ENCODE results near the gene SHMT1. TPM values are rescaled to one million over a fixed set of nuclear protein-coding genes. Genes with fewer than 3 reads are reported as not detected.
"Not testable (repeated sequence)": the region's sequence is repeated elsewhere in the genome, so short reads cannot be mapped to it uniquely, and the experiment has no call there.

The SHMT1 gene
- total RNA-seq, 2 experiments from 2014 or later = 46.7 to 51.0 TPM

GRCh38 chr17:18319604-18320256 lies 43.6 kb downstream of the SHMT1 start:
- Mint-ChIP-seq H3K4me3 (no peak overlapping the region), H3K36me3 (ENCODE audit: low read depth) (peaks cover 5% of the 10 kb centered on the region), H3K4me1 (ENCODE audit: low read depth) (peaks cover 54% of the 10 kb centered on the region), H3K9me3 (no peaks in the 10 kb centered on the region), H3K27me3 (ENCODE audit: low read depth) (no peaks in the 10 kb centered on the region), H3K27ac (no peak overlapping the region)
- intact Hi-C loops (cut with micrococcal nuclease) = no loop called here
- CTCF ChIA-PET = interaction anchor here (1.1 to 1.7 kb wide), 2 partner anchors 69 to 72 kb away, joined by 3 read pairs; no protein-coding TSS in a partner anchor
- DNase-seq = peak; percentile 29

- H3K36me3 Mint-ChIP-seq (ENCODE audit: low read depth) = peaks cover 10% of the 10 kb centered on the region
- no peaks in the 10 kb centered on the region for H3K27me3 Mint-ChIP-seq (ENCODE audit: low read depth)
- H3K4me3 Mint-ChIP-seq = no peak overlapping the region
- peaks cover 55% of the 10 kb centered on the region for H3K4me1 Mint-ChIP-seq (ENCODE audit: low read depth)
- intact Hi-C loops (cut with micrococcal nuclease) = no loop called here
- no peak for DNase-seq
- CTCF ChIA-PET = no interaction called here
- H3K9me3 Mint-ChIP-seq = no peaks in the 10 kb centered on the region
- H3K27ac Mint-ChIP-seq = no peak overlapping the region
Observed at GRCh38 chr17:18318771-18319450, 44.4 kb downstream of the SHMT1 start.

GRCh38 chr17:18318117-18318516 lies 45.2 kb downstream of the SHMT1 start:
- CTCF ChIA-PET = interaction anchor here (0.6 kb wide), 2 partner anchors 101 to 561 kb away, joined by 3 to 4 read pairs; no protein-coding TSS in a partner anchor
- no peak for DNase-seq
- peaks cover 60% of the 10 kb centered on the region for H3K4me1 Mint-ChIP-seq (ENCODE audit: low read depth)
- H3K27ac Mint-ChIP-seq = no peak overlapping the region
- intact Hi-C loops (cut with micrococcal nuclease) = no loop called here
- H3K4me3 Mint-ChIP-seq = no peak overlapping the region
- H3K27me3 Mint-ChIP-seq (ENCODE audit: low read depth) = no peaks in the 10 kb centered on the region
- peaks cover 15% of the 10 kb centered on the region for H3K36me3 Mint-ChIP-seq (ENCODE audit: low read depth)
- no peaks in the 10 kb centered on the region for H3K9me3 Mint-ChIP-seq

- Mint-ChIP-seq H3K9me3 (no peaks in the 10 kb centered on the region), H3K4me1 (ENCODE audit: low read depth) (peaks cover 76% of the 10 kb centered on the region), H3K27ac (peak overlapping the region; percentile 99), H3K4me3 (peak overlapping the region; percentile 92), H3K36me3 (ENCODE audit: low read depth) (peaks cover 26% of the 10 kb centered on the region), H3K27me3 (ENCODE audit: low read depth) (no peaks in the 10 kb centered on the region)
- DNase-seq = no peak
- CTCF ChIA-PET = no interaction called here
- intact Hi-C loops (cut with micrococcal nuclease) = loop anchor here (1.0 to 2.0 kb wide), 6 partner anchors 47 to 229 kb away; partner anchors contain the start of genes ALKBH5, DRG2, LLGL1 and MIEF2
Observed at GRCh38 chr17:18315961-18316360, 47.4 kb downstream of the SHMT1 start.

GRCh38 chr17:18315562-18315922 lies 47.8 kb downstream of the SHMT1 start:
- Mint-ChIP-seq H3K27ac (peak overlapping the region; percentile 99), H3K4me3 (peak overlapping the region; percentile 92), H3K27me3 (ENCODE audit: low read depth) (no peaks in the 10 kb centered on the region), H3K4me1 (ENCODE audit: low read depth) (peaks cover 74% of the 10 kb centered on the region), H3K36me3 (ENCODE audit: low read depth) (peaks cover 29% of the 10 kb centered on the region), H3K9me3 (no peaks in the 10 kb centered on the region)
- intact Hi-C loops (cut with micrococcal nuclease) = loop anchor here (1.0 to 2.0 kb wide), 6 partner anchors 48 to 228 kb away; partner anchors contain the start of genes ALKBH5, DRG2, LLGL1 and MIEF2
- CTCF ChIA-PET = no interaction called here
- DNase-seq = peak; percentile 13

GRCh38 chr17:18314731-18315561 lies 48.4 kb downstream of the SHMT1 start, which contains the start of the genes SMCR8 and TOP3A:
Gene SMCR8, plus strand, starts transcription at chr17:18315293. Its CDS starts 497 bp downstream, at chr17:18315790.
Gene TOP3A, minus strand, starts transcription at chr17:18314994. Its CDS starts 216 bp downstream, at chr17:18314778.
- DNase-seq = peak; percentile 98
- Mint-ChIP-seq H3K9me3 (no peaks in the 10 kb centered on the region), H3K27ac (peak within 1 kb of the TSS; percentile 99), H3K36me3 (ENCODE audit: low read depth) (peaks cover 33% of the 10 kb centered on the region), H3K27me3 (ENCODE audit: low read depth) (no peaks in the 10 kb centered on the region), H3K4me1 (ENCODE audit: low read depth) (peaks cover 75% of the 10 kb centered on the region), H3K4me3 (peak within 1 kb of the TSS; percentile 92)
- intact Hi-C loops (cut with micrococcal nuclease) = loop anchor here (1.0 to 2.0 kb wide), 6 partner anchors 48 to 228 kb away; partner anchors contain the start of genes ALKBH5, DRG2, LLGL1 and MIEF2
- CTCF ChIA-PET = interaction anchor here (0.5 to 0.8 kb wide), 3 partner anchors 27 to 276 kb away, joined by 3 read pairs; partner anchors contain the start of gene MIEF2

GRCh38 chr17:18314059-18314730 lies 49.2 kb downstream of the SHMT1 start:
- CTCF ChIA-PET = interaction anchor here (0.5 to 0.8 kb wide), 3 partner anchors 27 to 276 kb away, joined by 3 read pairs; partner anchors contain the start of gene MIEF2
- Mint-ChIP-seq H3K4me1 (ENCODE audit: low read depth) (peaks cover 69% of the 10 kb centered on the region), H3K27ac (peak overlapping the region; percentile 99), H3K27me3 (ENCODE audit: low read depth) (no peaks in the 10 kb centered on the region), H3K36me3 (ENCODE audit: low read depth) (peaks cover 35% of the 10 kb centered on the region), H3K9me3 (no peaks in the 10 kb centered on the region), H3K4me3 (peak overlapping the region; percentile 92)
- DNase-seq = peak; percentile 14
- intact Hi-C loops (cut with micrococcal nuclease) = loop anchor here (2.0 kb wide), 1 partner anchor 65 kb away; no protein-coding TSS in a partner anchor

GRCh38 chr17:18309202-18309601 lies 54.1 kb downstream of the SHMT1 start:
- CTCF ChIA-PET = no interaction called here
- no peak for DNase-seq
- no peaks in the 10 kb centered on the region for H3K27me3 Mint-ChIP-seq (ENCODE audit: low read depth)
- H3K4me3 Mint-ChIP-seq = no peak overlapping the region
- H3K4me1 Mint-ChIP-seq (ENCODE audit: low read depth) = peaks cover 33% of the 10 kb centered on the region
- H3K27ac Mint-ChIP-seq = no peak overlapping the region
- intact Hi-C loops (cut with micrococcal nuclease) = no loop called here
- no peaks in the 10 kb centered on the region for H3K9me3 Mint-ChIP-seq
- peaks cover 47% of the 10 kb centered on the region for H3K36me3 Mint-ChIP-seq (ENCODE audit: low read depth)

GRCh38 chr17:18303206-18303605 lies 60.1 kb downstream of the SHMT1 start:
- H3K9me3 Mint-ChIP-seq; intact Hi-C loops (cut with micrococcal nuclease); DNase-seq; H3K4me1 Mint-ChIP-seq (ENCODE audit: low read depth); H3K4me3 Mint-ChIP-seq; H3K27me3 Mint-ChIP-seq (ENCODE audit: low read depth); H3K27ac Mint-ChIP-seq: not testable (repeated sequence)
- H3K36me3 Mint-ChIP-seq (ENCODE audit: low read depth) = peaks cover 24% of the 10 kb centered on the region
- CTCF ChIA-PET = interaction anchor here (0.6 kb wide), 1 partner anchor 1297 kb away, joined by 3 read pairs; no protein-coding TSS in a partner anchor

GRCh38 chr17:18300725-18301480 lies 62.4 kb downstream of the SHMT1 start:
- no peaks in the 10 kb centered on the region for H3K27me3 Mint-ChIP-seq (ENCODE audit: low read depth)
- H3K36me3 Mint-ChIP-seq (ENCODE audit: low read depth) = peaks cover 26% of the 10 kb centered on the region
- H3K9me3 Mint-ChIP-seq = no peaks in the 10 kb centered on the region
- H3K4me3 Mint-ChIP-seq = no peak overlapping the region
- CTCF ChIA-PET = interaction anchor here (1.7 kb wide), 1 partner anchor 52 kb away, joined by 4 read pairs; no protein-coding TSS in a partner anchor
- no peak overlapping the region for H3K27ac Mint-ChIP-seq
- no peaks in the 10 kb centered on the region for H3K4me1 Mint-ChIP-seq (ENCODE audit: low read depth)
- DNase-seq = no peak
- intact Hi-C loops (cut with micrococcal nuclease) = no loop called here

GRCh38 chr17:18298061-18298460 lies 65.3 kb downstream of the SHMT1 start:
- intact Hi-C loops (cut with micrococcal nuclease); H3K9me3 Mint-ChIP-seq; H3K4me3 Mint-ChIP-seq; H3K27me3 Mint-ChIP-seq (ENCODE audit: low read depth); DNase-seq; H3K4me1 Mint-ChIP-seq (ENCODE audit: low read depth); H3K27ac Mint-ChIP-seq; CTCF ChIA-PET: not testable (repeated sequence)
- H3K36me3 Mint-ChIP-seq (ENCODE audit: low read depth) = peaks cover 27% of the 10 kb centered on the region
